GM23338 (cell line): ENCODE measurements around the gene MAP2K5.

ENCODE experiments used
- CTCF ChIP-seq, 2 experiments: fragments of 200-600 bp in 1 of 2; sonication (generic) in 1 of 2; conservative IDR thresholded peaks; 2 replicates each; pipeline versions ENCODE4 v1.5.1 to v1.6.1; 2016 to 2017; ENCODE audit warnings: antibody characterized with exemption in 2 of 2, low read depth in 2 of 2, mild to moderate bottlenecking in 2 of 2, moderate library complexity in 1 of 2
- EZH2 ChIP-seq: fragments of 200-600 bp; sonication (generic); IDR thresholded peaks from one replicate; pipeline ENCODE4 v1.8.0; 2017; ENCODE audit warnings: antibody characterized with exemption, mild to moderate bottlenecking, low read depth; ENCODE audit not compliant: unreplicated experiment
- POLR2AphosphoS5 ChIP-seq: IDR thresholded peaks from 2 replicates; pipeline ENCODE4 v1.6.1; 2016; ENCODE audit warnings: antibody characterized with exemption, low read depth
- ZNF114 ChIP-seq: fragments of 250-450 bp; sonication (Bioruptor Pico); IDR thresholded peaks from 2 replicates; pipeline ENCODE4 v1.5.0; 2020; ENCODE audit warnings: mild to moderate bottlenecking, moderate library complexity

DNA sequence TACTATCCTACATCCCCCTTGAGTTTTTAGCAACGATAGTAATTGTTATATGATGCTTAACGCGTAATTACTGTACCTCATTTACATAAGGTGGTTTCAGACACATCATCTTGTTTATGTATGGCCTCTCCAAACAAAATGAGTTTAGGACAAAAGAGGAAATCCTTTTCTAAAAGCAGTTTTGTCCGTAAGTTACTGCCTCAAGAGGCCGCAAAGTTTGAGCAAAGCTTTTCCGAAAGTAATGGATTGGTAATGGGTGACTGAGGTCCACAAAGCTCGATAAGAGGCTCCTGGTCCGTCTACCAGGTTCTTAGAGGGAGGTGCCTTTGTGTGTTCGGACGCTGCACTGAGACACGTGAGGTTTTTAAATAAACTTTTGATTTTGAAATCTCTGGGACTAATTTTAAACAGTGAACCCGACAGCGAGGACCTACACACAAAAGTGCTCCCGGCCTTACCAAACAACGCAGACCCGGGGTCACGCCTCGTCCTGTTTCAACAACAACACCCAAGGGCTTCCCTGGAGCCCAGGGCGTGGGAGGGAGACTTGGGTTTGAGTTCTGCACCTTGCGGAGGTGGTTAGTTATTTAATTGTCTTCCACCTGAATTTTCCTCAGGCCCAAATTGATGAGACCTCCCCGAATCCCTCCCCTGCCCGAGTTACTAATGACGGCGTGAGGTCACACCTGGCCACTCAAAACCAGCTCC lies 22.0 kb upstream of the MAP2K5 start:
- TF ChIP-seq CTCF (conservative IDR thresholded peaks at IDR 0.05; ENCODE audit: low read depth in 2 of 2), result no peak
- TF ChIP-seq ZNF114, result no peak
- TF ChIP-seq EZH2, result no peak
- no peak for TF ChIP-seq POLR2AphosphoS5
